Measurements from ENCODE around the gene EMC10.

The EMC10 gene

DNA sequence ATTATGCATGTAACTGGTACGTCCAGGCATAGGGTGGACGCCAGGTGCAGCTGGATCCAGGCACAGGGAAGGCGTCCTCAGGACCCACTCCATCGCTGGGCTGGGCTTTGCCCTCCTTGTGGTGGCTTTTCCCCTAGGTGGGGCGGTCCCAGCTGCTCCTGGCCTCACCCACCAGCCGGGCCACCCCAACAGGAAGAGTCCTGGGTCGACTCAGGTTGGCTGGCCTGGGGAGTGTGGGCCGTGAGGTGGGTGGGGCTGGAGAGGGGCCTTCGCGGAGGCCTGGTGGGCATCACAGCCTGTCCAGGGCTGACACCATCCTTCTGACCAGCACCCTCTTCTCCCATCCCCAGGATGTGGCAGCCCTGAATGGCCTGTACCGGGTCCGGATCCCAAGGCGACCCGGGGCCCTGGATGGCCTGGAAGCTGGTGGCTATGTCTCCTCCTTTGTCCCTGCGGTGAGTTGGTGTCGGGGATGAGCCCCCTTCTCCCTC, 3.5 kb downstream of the EMC10 start:
- DNase-seq: no peak

DNA sequence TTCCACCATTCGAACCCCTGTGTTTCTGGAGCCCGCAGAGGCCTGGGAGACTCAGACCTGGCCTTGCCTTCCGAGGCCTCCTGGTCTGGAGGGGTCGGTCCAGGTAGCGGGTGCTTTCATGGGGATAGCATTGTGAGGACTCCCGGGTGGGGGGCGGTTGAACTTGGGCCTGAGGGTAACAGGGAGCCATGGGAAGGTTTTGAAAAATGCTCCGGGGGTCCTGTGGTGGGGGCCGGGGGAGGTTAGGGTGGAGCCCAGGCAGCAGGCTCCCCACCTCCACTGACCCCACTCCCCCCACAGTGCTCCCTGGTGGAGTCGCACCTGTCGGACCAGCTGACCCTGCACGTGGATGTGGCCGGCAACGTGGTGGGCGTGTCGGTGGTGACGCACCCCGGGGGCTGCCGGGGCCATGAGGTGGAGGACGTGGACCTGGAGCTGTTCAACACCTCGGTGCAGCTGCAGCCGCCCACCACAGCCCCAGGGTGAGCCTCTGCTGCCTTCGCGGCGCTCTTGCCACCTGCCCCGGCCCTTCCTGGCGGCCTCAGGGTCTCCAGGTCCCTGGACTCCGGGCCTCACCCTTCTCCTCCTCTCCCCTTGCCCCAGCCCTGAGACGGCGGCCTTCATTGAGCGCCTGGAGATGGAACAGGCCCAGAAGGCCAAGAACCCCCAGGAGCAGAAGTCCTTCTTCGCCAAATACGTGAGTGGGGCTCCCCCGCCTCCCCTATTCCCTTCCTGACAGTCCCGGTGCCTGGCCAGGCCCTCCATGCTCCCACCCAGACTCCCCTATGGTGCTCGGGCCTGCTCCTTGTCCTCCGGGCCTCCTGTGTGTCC, 4.2 kb downstream of the EMC10 start:
- no peak for DNase-seq

GRCh38 chr19:50481351-50482149, 5.2 kb downstream of the EMC10 start:
- no peak for DNase-seq

DNA sequence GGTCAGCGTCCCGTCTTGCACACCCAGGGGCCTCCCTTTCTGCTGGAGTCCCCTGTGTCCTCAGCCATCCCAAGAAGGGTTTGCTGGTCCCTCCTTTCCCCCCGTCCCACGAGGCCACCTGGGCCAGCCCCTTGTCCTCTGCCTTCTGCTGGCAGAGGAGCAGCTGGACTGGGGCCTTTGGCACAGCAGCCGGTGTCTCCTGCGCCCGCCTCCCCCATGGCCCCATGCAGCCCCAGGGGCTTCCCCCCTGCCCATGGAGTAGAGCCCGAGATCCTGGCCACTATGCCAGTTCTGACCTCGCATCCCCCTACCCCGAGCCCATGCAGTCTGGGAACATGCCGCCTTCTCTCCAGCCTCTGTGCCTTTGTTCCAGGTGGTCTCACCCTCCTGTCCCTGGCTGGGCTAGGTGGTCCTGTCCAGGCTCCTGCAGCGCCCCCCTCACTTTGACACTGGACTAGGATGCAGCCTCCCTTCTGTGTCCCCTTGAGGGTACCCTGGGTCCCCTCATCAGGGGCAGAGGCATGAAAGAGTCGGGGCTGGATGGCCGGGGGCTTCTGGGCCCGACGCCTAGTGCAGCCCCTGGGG, 6.1 kb downstream of the EMC10 start:
- DNase-seq: no peak

GRCh38 chr19:50482916-50483315, 6.6 kb downstream of the EMC10 start:
- DNase-seq: no peak

- DNase-seq: no peak
These were observed 9.1 kb downstream of the EMC10 start for GRCh38 chr19:50485284-50485955.

GRCh38 chr19:50486823-50487515, 10.7 kb downstream of the EMC10 start:
- peak; percentile 27 for DNase-seq

GRCh38 chr19:50488389-50489194, 12.3 kb downstream of the EMC10 start:
- DNase-seq: no peak

DNA sequence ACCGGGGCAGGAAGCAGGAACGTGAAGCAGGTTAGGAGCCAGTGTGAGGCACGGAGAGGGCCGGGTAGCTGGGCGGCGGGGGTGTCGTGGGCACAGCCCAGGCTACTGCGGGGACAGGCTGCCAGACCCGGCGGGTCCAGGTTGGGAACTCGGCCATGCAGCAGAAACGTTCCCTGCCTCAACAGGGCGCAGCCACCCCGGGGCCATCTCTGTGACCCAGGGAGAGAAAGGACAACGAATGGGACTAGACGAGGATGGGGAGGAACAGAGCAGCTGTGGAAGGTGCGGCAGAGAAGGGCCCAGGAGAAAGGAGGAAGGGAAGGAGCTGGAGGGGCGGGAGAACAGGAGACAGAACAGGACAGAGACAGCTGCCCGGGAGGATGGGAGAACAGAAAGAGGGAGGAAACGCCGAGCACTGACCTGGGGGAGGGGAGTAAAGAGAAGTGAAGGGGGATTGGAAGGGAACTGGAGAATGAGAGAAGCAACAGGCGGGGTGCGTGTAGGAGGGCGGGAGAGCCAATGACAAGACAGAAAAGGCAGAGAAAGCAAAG, 13.2 kb downstream of the EMC10 start:
- DNase-seq: no peak

- no peak for DNase-seq
These were observed 14.1 kb downstream of the EMC10 start for GRCh38 chr19:50490411-50490811.

DNA sequence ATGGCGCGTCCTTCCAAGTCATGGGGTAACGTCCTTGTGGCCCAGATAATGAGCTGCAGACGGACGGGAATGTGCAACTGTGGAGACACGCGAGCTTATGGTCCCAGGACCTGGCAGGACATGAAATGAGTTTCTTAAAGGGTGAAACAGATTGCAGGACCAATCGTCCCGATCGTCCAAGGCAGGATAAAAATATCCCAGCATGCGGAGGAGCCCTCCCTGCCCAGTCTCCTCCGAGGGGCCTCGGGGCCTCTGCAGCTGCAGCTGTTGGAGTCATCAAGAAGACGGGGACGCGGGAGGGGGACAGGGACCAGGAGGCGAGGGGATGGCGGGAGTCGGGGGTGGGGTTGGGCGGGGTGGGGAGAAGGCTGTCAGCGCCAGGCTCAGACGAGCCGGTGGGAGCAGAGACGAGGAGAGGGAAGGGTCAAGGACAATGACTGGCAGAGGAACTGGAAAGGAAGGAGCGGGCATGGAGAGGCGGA, 14.7 kb downstream of the EMC10 start:
- no peak for DNase-seq

DNA sequence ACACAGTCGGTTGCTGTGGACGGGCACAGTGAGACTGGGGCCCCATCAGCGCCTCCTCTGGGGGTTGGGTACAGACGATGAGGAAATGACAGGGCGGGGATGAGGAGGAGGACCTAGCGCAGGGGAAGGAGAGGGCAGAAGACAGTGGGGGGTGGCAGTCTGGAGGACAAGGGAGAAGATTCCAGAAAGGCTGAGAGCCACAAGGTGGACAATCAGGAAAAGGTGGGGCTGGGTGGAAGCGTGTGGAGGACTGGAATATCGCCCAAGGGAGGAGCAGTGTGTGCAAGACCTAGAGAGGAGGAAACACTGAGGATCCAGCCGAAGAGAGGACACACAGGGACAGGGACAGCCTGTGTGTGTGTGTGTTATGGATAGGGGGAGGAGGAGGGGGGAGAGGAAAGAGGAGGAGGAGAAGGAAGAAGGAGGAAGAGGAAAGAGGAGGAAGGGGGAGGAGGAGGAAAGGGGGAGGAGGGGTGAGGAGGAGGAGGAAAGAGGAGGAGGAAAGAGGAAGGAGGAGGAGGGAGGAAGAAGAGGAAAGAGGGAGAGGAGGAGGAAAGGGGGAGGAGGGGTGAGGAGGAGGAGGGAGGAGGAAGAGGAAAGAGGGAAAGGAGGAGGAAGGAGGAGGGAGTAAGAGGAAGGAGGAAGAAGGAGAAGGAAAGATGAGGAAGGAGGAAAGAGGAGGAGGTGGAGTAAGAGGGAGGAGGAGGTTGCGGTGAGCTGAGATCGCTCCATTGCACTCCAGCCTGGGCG, 16.2 kb downstream of the EMC10 start:
- no peak for DNase-seq

GRCh38 chr19:50493171-50493570, 16.9 kb downstream of the EMC10 start:
- no peak for DNase-seq

GRCh38 chr19:50494186-50495019, 18.1 kb downstream of the EMC10 start:
- no peak for DNase-seq

DNA sequence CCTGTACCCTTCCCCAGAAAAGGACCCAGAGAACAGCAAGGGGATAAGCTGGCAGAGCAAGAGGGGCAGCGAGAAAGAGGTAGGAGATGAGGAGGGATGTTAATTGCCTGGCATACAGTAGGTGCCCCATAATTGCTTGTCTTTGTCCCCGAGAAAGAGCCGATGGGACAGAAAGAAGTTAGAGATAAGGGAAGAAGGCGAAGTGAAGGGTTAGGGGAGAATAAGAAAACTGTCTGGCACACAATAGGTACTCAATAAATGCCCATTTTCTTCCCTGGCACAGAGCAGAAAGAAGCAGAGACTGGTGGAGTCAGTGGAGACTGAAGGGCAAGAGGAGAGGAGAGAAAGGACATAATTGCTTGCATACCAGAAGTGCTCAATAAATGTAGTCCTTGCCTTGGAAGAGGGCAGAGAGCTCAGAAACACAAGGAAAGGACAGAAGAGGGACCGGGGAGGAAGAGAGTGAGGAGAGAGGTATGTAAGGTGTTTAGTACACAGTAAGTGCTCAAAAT, 18.8 kb downstream of the EMC10 start:
- DNase-seq: no peak

DNA sequence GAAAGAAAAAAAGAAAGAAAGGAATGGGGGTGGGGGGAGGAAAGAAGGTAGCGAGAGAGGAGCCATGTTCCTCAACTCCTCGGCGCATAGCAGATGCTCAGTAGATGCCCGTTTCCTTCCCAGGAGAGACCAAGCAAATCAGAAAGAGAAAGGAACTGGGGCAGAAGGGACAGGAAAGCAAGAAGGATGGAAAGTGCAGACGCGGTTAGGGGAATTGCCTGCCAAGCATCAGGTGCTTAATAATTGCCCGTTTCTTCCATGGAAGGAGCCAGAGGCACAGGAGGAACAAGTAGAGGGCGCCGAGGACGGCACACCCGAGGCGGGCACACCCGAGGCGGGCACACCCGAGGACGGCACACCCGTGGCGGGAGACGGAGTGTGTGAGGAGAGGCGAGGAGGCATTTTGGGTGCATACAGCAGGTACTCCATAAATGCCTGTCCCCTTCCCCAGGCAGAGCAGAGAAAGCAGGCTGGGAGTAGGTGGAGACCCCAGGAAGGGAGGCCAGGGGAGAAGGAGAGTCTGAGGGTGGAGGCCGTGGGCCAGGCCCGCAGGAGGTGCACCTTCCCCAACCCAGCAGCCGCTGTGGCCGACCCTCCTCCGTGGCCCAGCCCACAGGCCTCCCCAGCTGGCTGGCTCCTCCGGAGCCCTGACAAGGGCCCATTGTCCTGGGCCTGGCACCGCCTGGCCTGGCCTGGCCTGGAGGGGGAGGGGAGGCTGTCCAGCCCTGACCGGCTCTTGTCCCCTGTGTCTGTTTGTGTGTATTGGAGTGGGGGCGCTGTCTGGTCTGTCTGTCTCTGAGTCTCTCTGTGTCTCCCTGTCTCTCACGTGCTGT, 20.1 kb downstream of the EMC10 start:
- no peak for DNase-seq

DNA sequence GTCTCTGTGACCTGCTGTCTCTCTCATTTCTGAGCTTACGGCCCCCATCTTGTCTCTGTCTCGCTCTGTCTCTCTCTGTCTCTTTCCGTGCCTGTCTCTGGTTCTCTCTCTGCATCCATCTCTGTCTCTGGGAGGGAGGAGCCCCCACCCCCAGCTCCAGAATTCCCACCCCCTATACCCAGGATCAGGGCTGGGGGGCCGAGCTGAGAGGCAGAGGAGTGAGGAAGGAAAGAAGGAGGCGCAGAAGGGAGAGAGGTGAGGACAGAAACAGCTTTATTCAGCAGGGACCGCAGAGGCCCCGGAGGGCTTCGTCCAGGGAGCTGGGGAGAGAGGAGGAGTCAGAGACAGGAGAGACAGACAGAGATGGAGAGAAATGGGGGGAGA, 20.7 kb downstream of the EMC10 start:
- DNase-seq: no peak

All from fibroblast of skin of back (primary cell).